H1 (cell line): ENCODE results near the gene ACE. TPM values are rescaled to one million over a fixed set of nuclear protein-coding genes. Genes with fewer than 3 reads are reported as not detected.

ENCODE experiments used
- RFX5 ChIP-seq: IDR thresholded peaks from 2 replicates; pipeline ENCODE4 v1.6.1; 2011; ENCODE audit warnings: low read depth, low read length, improper control_type of control experiment, borderline replicate concordance
- TAF1 ChIP-seq: IDR thresholded peaks from 2 replicates; pipeline ENCODE4 v1.6.1; 2011; ENCODE audit warnings: mild to moderate bottlenecking, low read depth, low read length
- polyA plus RNA-seq, 7 experiments: library from polyadenylated mRNA; depleted of rRNA in 3 of 7; stranded (reverse) in 5 of 7; unstranded in 2 of 7; fragments of >200 nt in 5 of 7; fragments of 200-250 nt in 2 of 7; gene quantifications; 1 replicate in 5 of 7; 2 replicates in 1 of 7; 4 replicates in 1 of 7; pipeline versions ENCODE4 v1.2.1 to v1.2.3, GENCODE V29; 2011 to 2013; ENCODE audit warnings: missing spikeins in 2 of 7, mixed read lengths in 2 of 7
- total RNA-seq: library from RNA; stranded (reverse); fragmentation: NEBNext Ultra II Directional; extraction: Animal tissue kit (Norgen Biotek cat#: 25700); gene quantifications from 2 replicates; pipeline ENCODE4 v1.2.1, GENCODE V29; 2021

ACE gene
- total and polyA plus RNA-seq, 2 of the 8 experiments (the other 6 are each of a cell fraction or from before 2014, with no cell fraction given) = 2.5 to 5.5 TPM

GRCh38 chr17:63535640-63536039 lies 58.8 kb downstream of the ACE start (continued):
- no peak for TF ChIP-seq TAF1
- no peak for TF ChIP-seq RFX5
